Spinal cord (tissue), 10 donors: ENCODE results near the gene PKN3. TPM values are rescaled to one million over a fixed set of nuclear protein-coding genes. Genes with fewer than 3 reads are reported as not detected.
A peak's percentile ranks its signal among the peaks of the same experiment; 100 is the strongest.

Source experiments
- DNase-seq, 6 donors: peaks; one replicate each; pipeline versions ENCODE4 v3.0.0 to v3.0.0-alpha.2; 2013 to 2015; ENCODE audit warnings: low spot score in 6 of 6, low read depth in 4 of 6
- H3K27ac ChIP-seq: one replicate; pipeline ENCODE4 v1.5.1; 2013; ENCODE audit warnings: low read depth, low read length, control low read depth
- H3K27me3 ChIP-seq: one replicate; pipeline ENCODE4 v1.6.1; 2013; ENCODE audit warnings: low read length; ENCODE audit not compliant: control insufficient read depth, insufficient read depth
- H3K36me3 ChIP-seq: one replicate; pipeline ENCODE4 v1.6.1; 2013; ENCODE audit warnings: low read length; ENCODE audit not compliant: control insufficient read depth, insufficient read depth
- H3K4me1 ChIP-seq: one replicate; pipeline ENCODE4 v1.6.1; 2013; ENCODE audit warnings: low read length; ENCODE audit not compliant: control insufficient read depth, insufficient read depth
- H3K4me3 ChIP-seq: one replicate; pipeline ENCODE4 v1.5.1; 2013; ENCODE audit warnings: low read depth, low read length, control low read depth
- H3K9me3 ChIP-seq: one replicate; pipeline ENCODE4 v1.6.1; 2013; ENCODE audit warnings: low read length; ENCODE audit not compliant: control insufficient read depth, insufficient read depth
- WGBS: methylation state at CpG from one replicate; pipeline ENCODE4 v1.1.5; 2013; ENCODE audit warnings: missing lambda C conversion rate; ENCODE audit not compliant: insufficient coverage; 5-methylcytosine and 5-hydroxymethylcytosine counted together
- polyA plus RNA-seq, 2 donors: library from polyadenylated mRNA; unstranded; fragments of 120-200 nt; gene quantifications; one replicate each; pipeline ENCODE4 v1.2.1, GENCODE V29; 2013; ENCODE audit not compliant: insufficient read length in 2 of 2
- total RNA-seq, 2 donors: library from RNA; depleted of rRNA in 1 of 2; stranded (reverse); fragments of 120-200 nt in 1 of 2; fragments of >200 nt in 1 of 2; gene quantifications; one replicate each; pipeline versions ENCODE4 v1.2.3 to v1.2.4, GENCODE V29; 2013 to 2014
- donor health status: healthy.

PKN3 gene
- total and polyA plus RNA-seq, 4 donors, result 1.1 to 5.9 (median 5.5) TPM

- H3K27me3 ChIP-seq, result no peaks in the 10 kb centered on the region
- H3K4me3 ChIP-seq, result no peak overlapping the region
- no peak overlapping the region for H3K27ac ChIP-seq
- 92% methylated on average over 3 of the region's 10 CpGs for WGBS
- H3K4me1 ChIP-seq, result no peaks in the 10 kb centered on the region
- H3K36me3 ChIP-seq, result no peaks in the 10 kb centered on the region
- H3K9me3 ChIP-seq, result no peaks in the 10 kb centered on the region
- no peak for DNase-seq
Measured at GRCh38 chr9:128677794-128678193, 24.5 kb upstream of the PKN3 start.

- Histone ChIP-seq H3K4me3 (peak overlapping the region; percentile 62), H3K27ac (peak overlapping the region; percentile 61), H3K27me3 (peaks cover 9% of the 10 kb centered on the region), H3K36me3 (no peaks in the 10 kb centered on the region), H3K9me3 (no peaks in the 10 kb centered on the region), H3K4me1 (peaks cover 28% of the 10 kb centered on the region)
- DNase-seq, result peak in 1 of 6 donors; percentile 21
- 8% methylated on average over 10 of the region's 21 CpGs for WGBS
Measured at GRCh38 chr9:128683340-128684064, 18.8 kb upstream of the PKN3 start.

GRCh38 chr9:128684065-128684324 is 18.3 kb upstream of the PKN3 start:
- H3K36me3 ChIP-seq, result no peaks in the 10 kb centered on the region
- H3K27ac ChIP-seq, result peak overlapping the region; percentile 61
- no CpG with 5 or more reads among the region's 3 CpGs for WGBS
- H3K4me1 ChIP-seq, result peaks cover 30% of the 10 kb centered on the region
- peaks cover 9% of the 10 kb centered on the region for H3K27me3 ChIP-seq
- peak in 1 of 6 donors; percentile 20 for DNase-seq
- no peaks in the 10 kb centered on the region for H3K9me3 ChIP-seq
- peak overlapping the region; percentile 62 for H3K4me3 ChIP-seq

- peak overlapping the region; percentile 62 for H3K4me3 ChIP-seq
- no peaks in the 10 kb centered on the region for H3K9me3 ChIP-seq
- 19% methylated on average over 15 of the region's 15 CpGs for WGBS
- peaks cover 30% of the 10 kb centered on the region for H3K4me1 ChIP-seq
- peak overlapping the region; percentile 61 for H3K27ac ChIP-seq
- H3K27me3 ChIP-seq, result peaks cover 9% of the 10 kb centered on the region
- no peaks in the 10 kb centered on the region for H3K36me3 ChIP-seq
- DNase-seq, result peak in 2 of 6 donors; percentile 26 to 67
Measured at GRCh38 chr9:128684325-128685199, 17.7 kb upstream of the PKN3 start.

GRCh38 chr9:128685636-128686489 is 16.4 kb upstream of the PKN3 start:
- no peak overlapping the region for H3K4me3 ChIP-seq
- no peak overlapping the region for H3K27ac ChIP-seq
- no peaks in the 10 kb centered on the region for H3K36me3 ChIP-seq
- H3K4me1 ChIP-seq, result peaks cover 34% of the 10 kb centered on the region
- DNase-seq, result no peak
- 69% methylated on average over 8 of the region's 17 CpGs for WGBS
- H3K27me3 ChIP-seq, result peaks cover 9% of the 10 kb centered on the region
- no peaks in the 10 kb centered on the region for H3K9me3 ChIP-seq

GRCh38 chr9:128687453-128687852 is 14.8 kb upstream of the PKN3 start:
- Histone ChIP-seq H3K27me3 (peaks cover 9% of the 10 kb centered on the region), H3K9me3 (no peaks in the 10 kb centered on the region), H3K4me1 (peaks cover 34% of the 10 kb centered on the region), H3K4me3 (no peak overlapping the region), H3K27ac (no peak overlapping the region), H3K36me3 (peaks cover 5% of the 10 kb centered on the region)
- 100% methylated on average over 2 of the region's 4 CpGs for WGBS
- no peak for DNase-seq

GRCh38 chr9:128688501-128689292 is 13.6 kb upstream of the PKN3 start, which contains the start of gene SET:
TSS of gene SET (plus strand) at chr9:128689222. CDS start at chr9:128689583, 361 bp downstream.
- WGBS, result 2% methylated on average over 91 of the region's 93 CpGs
- peaks cover 28% of the 10 kb centered on the region for H3K4me1 ChIP-seq
- peak; percentile 79 to 98 (median 90) for DNase-seq
- peaks cover 6% of the 10 kb centered on the region for H3K27me3 ChIP-seq
- no peaks in the 10 kb centered on the region for H3K9me3 ChIP-seq
- peak within 1 kb of the TSS; percentile 83 for H3K4me3 ChIP-seq
- peaks cover 8% of the 10 kb centered on the region for H3K36me3 ChIP-seq
- H3K27ac ChIP-seq, result peak within 1 kb of the TSS; percentile 97

- Histone ChIP-seq H3K27ac (peak overlapping the region; percentile 84), H3K9me3 (no peaks in the 10 kb centered on the region), H3K36me3 (peaks cover 13% of the 10 kb centered on the region), H3K4me1 (peaks cover 22% of the 10 kb centered on the region), H3K4me3 (peak overlapping the region; percentile 46), H3K27me3 (peaks cover 3% of the 10 kb centered on the region)
- 0% methylated on average over 58 of the region's 80 CpGs for WGBS
- peak in 1 of 6 donors; percentile 85 for DNase-seq
Measured at GRCh38 chr9:128689293-128689774, 13.0 kb upstream of the PKN3 start.
